ENCODE results near the gene DRG2. TPM values are rescaled to one million over a fixed set of nuclear protein-coding genes. Genes with fewer than 3 reads are reported as not detected.

Gene DRG2
- polyA plus RNA-seq, 3 donors = 26.9 to 36.1 (median 32.0) TPM

DNA sequence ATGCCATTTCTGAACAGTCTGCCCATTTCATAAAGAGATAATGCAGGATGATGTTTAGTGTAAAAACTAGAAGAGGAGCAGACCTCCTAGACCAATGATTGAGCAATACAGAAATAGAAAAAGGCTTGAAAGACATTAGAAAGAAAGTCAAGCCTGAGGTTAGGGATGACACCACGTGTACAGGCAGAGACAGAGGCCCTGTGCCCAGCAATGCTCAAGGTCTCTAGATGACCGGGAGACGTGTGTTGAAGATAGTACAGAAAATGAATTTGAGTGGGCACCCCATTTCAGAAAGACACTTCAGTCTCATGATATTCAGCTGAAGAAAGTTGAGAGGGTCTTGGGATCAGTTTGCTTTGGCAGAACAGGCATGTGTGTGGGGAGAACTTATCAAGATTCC lies 43.1 kb upstream of the DRG2 start:
- H3K36me3 ChIP-seq (replicated peaks in 1 of 2; ENCODE audit: control insufficient read depth in 1 of 2, insufficient read depth in 2 of 2, low read length in 2 of 2) = peaks cover 9 to 26% of the 10 kb centered on the region in 2 donors
- peaks cover 11 to 13% of the 10 kb centered on the region in 2 donors for H3K4me1 ChIP-seq (ENCODE audit: control insufficient read depth in 1 of 2, insufficient read depth in 2 of 2, low read length in 2 of 2)
- H3K4me2 ChIP-seq (replicated peaks; ENCODE audit: extremely low read depth, low read length, poor library complexity, severe bottlenecking) = no peak overlapping the region
- H3K79me2 ChIP-seq (ENCODE audit: insufficient read depth, low read length) = peaks cover 18% of the 10 kb centered on the region
- Mint-ChIP-seq H3K27me3 (ENCODE audit: low read depth in 3 of 3) (peaks cover 0 to 2% (median 0%) of the 10 kb centered on the region in 3 donors), H3K9me3 (peaks cover 0 to 2% (median 0%) of the 10 kb centered on the region in 7 donors), H3K27ac (no peak overlapping the region), H3K4me3 (no peak overlapping the region), H3K36me3 (peaks cover 14 to 32% of the 10 kb centered on the region in 2 donors), H3K4me1 (peaks cover 27% of the 10 kb centered on the region)
- no peak overlapping the region for H3K9ac ChIP-seq (ENCODE audit: insufficient read depth, low read length, poor library complexity, severe bottlenecking)
- no peaks in the 10 kb centered on the region for H3K27me3 ChIP-seq (ENCODE audit: control insufficient read depth in 2 of 2, insufficient read depth in 2 of 2, low read length in 2 of 2)
- no peak overlapping the region for H3K27ac ChIP-seq (ENCODE audit: low read depth in 1 of 2, low read length in 2 of 2)
- no peaks in the 10 kb centered on the region for H4K20me1 ChIP-seq (ENCODE audit: insufficient read depth, low read length)
- H3K9me3 ChIP-seq (replicated peaks in 1 of 2; ENCODE audit: control insufficient read depth in 1 of 2, insufficient read depth in 1 of 2, low read length in 2 of 2) = no peaks in the 10 kb centered on the region
- TF ChIP-seq, protein P1, sequence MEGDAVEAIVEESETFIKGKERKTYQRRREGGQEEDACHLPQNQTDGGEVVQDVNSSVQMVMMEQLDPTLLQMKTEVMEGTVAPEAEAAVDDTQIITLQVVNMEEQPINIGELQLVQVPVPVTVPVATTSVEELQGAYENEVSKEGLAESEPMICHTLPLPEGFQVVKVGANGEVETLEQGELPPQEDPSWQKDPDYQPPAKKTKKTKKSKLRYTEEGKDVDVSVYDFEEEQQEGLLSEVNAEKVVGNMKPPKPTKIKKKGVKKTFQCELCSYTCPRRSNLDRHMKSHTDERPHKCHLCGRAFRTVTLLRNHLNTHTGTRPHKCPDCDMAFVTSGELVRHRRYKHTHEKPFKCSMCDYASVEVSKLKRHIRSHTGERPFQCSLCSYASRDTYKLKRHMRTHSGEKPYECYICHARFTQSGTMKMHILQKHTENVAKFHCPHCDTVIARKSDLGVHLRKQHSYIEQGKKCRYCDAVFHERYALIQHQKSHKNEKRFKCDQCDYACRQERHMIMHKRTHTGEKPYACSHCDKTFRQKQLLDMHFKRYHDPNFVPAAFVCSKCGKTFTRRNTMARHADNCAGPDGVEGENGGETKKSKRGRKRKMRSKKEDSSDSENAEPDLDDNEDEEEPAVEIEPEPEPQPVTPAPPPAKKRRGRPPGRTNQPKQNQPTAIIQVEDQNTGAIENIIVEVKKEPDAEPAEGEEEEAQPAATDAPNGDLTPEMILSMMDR (IDR thresholded peaks at IDR 0.05) = no peak
- no peak overlapping the region for H3K4me3 ChIP-seq (replicated peaks in 1 of 3; ENCODE audit: low read depth in 2 of 3, low read length in 3 of 3)
- WGBS (ENCODE audit: insufficient coverage) = 89% methylated on average over 1 of the region's 3 CpGs
- no peak overlapping the region for H2AFZ ChIP-seq (ENCODE audit: insufficient read depth, low read depth, low read length, poor library complexity, severe bottlenecking)
- DNase-seq = no peak
- intact Hi-C loops (cut with micrococcal nuclease) = no loop called here

DNA sequence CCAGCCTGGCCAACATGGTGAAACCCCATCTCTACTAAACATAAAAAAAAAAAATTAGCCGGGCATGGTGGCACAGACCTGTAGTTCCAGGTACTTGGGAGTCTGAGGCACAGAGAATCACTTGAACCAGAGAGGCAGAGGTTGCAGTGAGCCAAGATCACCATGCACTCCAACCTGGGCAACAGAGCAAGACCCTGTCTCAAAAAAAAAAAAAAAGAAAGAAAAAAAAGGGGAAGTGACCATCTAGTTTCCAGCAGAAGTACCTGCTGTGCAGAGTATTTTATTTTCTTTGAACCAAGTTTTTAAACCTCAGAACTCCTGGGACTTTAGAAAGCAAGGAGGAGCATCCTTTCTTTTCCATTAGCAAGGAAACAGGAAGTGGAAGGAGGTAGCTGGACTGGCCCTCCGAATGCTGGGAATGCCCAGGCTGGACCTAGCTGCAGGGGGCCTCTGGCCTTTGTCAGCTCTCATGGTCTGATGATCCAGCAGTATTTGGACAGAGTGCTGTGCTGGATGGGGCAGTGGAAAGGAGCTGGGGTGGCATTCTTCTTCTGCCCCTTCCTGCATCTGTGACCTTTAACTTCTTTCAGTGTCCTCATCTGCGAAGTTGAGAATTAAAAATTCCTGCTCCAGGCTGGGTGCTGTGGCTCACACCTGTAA lies 41.9 kb upstream of the DRG2 start:
- no peak overlapping the region for H3K9ac ChIP-seq (ENCODE audit: insufficient read depth, low read length, poor library complexity, severe bottlenecking)
- Mint-ChIP-seq H3K4me1 (peaks cover 17% of the 10 kb centered on the region), H3K36me3 (peaks cover 14 to 33% of the 10 kb centered on the region in 2 donors), H3K9me3 (peaks cover 0 to 2% (median 0%) of the 10 kb centered on the region in 7 donors), H3K4me3 (no peak overlapping the region), H3K27ac (peak overlapping the region in 1 of 7 donors; percentile 7), H3K27me3 (ENCODE audit: low read depth in 3 of 3) (no peaks in the 10 kb centered on the region)
- H2AFZ ChIP-seq (ENCODE audit: insufficient read depth, low read depth, low read length, poor library complexity, severe bottlenecking) = no peak overlapping the region
- H3K36me3 ChIP-seq (replicated peaks in 1 of 2; ENCODE audit: control insufficient read depth in 1 of 2, insufficient read depth in 2 of 2, low read length in 2 of 2) = peaks cover 9 to 38% of the 10 kb centered on the region in 2 donors
- TF ChIP-seq, protein P1 (IDR thresholded peaks at IDR 0.05) = no peak
- no peaks in the 10 kb centered on the region for H3K9me3 ChIP-seq (replicated peaks in 1 of 2; ENCODE audit: control insufficient read depth in 1 of 2, insufficient read depth in 1 of 2, low read length in 2 of 2)
- H3K79me2 ChIP-seq (ENCODE audit: insufficient read depth, low read length) = peaks cover 5% of the 10 kb centered on the region
- no peak overlapping the region for H3K4me2 ChIP-seq (replicated peaks; ENCODE audit: extremely low read depth, low read length, poor library complexity, severe bottlenecking)
- H4K20me1 ChIP-seq (ENCODE audit: insufficient read depth, low read length) = no peaks in the 10 kb centered on the region
- H3K4me1 ChIP-seq (ENCODE audit: control insufficient read depth in 1 of 2, insufficient read depth in 2 of 2, low read length in 2 of 2) = peaks cover under 1 to 1% of the 10 kb centered on the region in 2 donors
- H3K4me3 ChIP-seq (replicated peaks in 1 of 3; ENCODE audit: low read depth in 2 of 3, low read length in 3 of 3) = no peak overlapping the region
- H3K27me3 ChIP-seq (ENCODE audit: control insufficient read depth in 2 of 2, insufficient read depth in 2 of 2, low read length in 2 of 2) = no peaks in the 10 kb centered on the region
- WGBS (ENCODE audit: insufficient coverage) = 83% methylated on average over 2 of the region's 3 CpGs
- DNase-seq = no peak
- intact Hi-C loops (cut with micrococcal nuclease) = no loop called here
- no peak overlapping the region for H3K27ac ChIP-seq (ENCODE audit: low read depth in 1 of 2, low read length in 2 of 2)

All from CD14-positive monocyte (primary cell).